Measurements from ENCODE around the gene HINT1.

Gene HINT1

GRCh38 chr5:131109540-131110255 is 55.4 kb downstream of the HINT1 start:
- DNase-seq (ENCODE audit: low read depth), result no peak

Measured in stimulated activated CD8-positive, alpha-beta memory T cell treated with anti-CD3 and anti-CD28 coated beads, Interleukin-4, amount 100 ng/mL, for 24 hours (primary cell).